HG02981 (cell line): ENCODE measurements around the gene DDIAS.
"Not testable (repeated sequence)": the region's sequence is repeated elsewhere in the genome, so short reads cannot be mapped to it uniquely, and the experiment has no call there.

Source experiments
- ATAC-seq: cut with Tn5 transposase; IDR thresholded peaks from one replicate; pipeline ENCODE4 v1.9.1; 2021; ENCODE audit warnings: mild to moderate bottlenecking, moderate library complexity; ENCODE audit not compliant: unreplicated experiment

Gene DDIAS

GRCh38 chr11:82920227-82920626 lies 18.7 kb downstream of the DDIAS start:
- not testable (repeated sequence) for ATAC-seq

DNA sequence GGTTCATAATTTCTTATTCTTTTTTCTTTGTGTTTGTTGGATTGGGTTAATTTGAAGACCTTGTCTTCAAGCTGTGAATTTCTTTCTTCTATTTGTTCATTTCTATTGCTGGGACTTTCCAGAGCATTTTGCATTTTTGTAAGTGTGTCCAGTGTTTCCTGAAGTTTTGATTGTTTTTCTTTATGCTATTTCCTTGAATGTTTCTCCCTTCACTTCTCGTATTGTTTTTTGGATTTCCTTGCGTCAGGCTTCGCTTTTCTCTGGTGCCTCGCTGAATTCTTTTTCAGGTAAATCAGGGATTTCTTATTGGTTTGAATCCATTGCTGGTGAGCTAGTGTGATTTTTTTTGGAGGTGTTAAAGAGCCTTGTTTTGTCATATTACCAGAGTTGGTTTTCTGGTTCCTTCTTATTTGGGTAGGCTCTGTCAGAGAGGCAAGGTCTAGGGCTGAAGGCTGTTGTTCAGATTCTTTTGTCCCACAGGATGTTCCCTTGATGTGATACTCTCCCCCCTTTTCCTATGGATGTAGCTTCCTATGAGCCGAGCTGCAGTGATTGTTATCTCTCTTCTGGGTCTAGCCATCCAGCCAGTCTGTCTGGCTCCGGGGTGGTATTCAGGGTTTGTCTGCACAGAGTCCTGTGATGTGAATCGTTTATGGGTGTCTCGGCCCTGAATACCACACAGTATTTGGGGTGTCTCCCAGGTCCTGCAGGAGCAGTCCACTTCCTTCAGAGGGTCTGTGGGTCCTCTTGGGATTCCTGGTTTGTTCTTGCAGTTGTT lies 21.0 kb downstream of the DDIAS start:
- ATAC-seq, result not testable (repeated sequence)

GRCh38 chr11:82924522-82925224 lies 23.1 kb downstream of the DDIAS start:
- ATAC-seq, result peak; percentile 42

- ATAC-seq, result peak; percentile 72
Observed at GRCh38 chr11:82927264-82927880, 25.8 kb downstream of the DDIAS start.

DNA sequence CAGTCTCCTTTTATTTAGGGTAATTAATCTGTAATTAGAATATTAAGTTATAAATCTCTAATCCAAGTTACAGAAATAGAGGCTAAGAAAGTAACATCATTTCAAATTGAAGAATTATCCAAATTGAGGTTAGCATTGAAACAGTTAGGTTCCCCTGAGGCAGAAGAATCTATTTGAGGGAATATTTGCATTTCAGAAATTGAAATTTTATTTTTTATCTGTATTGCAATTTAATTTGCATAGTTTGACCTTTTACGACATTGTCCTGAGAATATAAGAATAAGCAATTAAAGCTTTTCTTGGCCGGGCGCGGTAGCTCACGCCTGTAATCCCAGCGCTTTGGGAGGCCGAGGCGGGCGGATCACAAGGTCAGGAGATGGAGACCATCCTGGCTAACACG lies 27.6 kb downstream of the DDIAS start:
- ATAC-seq, result no peak

DNA sequence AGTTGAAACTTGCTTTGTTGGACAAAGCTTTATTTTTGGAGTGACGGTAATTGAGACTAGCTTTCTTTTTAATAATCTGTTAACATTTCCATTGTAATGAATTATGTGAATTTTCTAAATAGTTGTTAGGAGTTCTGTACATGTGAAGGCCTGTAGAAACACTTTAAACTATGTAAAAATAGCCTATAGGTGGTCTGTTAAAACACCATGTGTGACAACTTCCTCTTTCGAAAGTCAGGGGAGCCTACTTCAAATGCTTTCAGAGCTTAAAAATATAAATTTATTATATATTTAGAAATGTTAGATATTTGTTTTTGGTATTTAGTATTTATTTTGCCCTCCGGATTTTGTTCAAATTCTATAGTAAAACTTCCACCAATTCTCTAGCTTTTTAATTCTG lies 28.7 kb downstream of the DDIAS start:
- no peak for ATAC-seq

DNA sequence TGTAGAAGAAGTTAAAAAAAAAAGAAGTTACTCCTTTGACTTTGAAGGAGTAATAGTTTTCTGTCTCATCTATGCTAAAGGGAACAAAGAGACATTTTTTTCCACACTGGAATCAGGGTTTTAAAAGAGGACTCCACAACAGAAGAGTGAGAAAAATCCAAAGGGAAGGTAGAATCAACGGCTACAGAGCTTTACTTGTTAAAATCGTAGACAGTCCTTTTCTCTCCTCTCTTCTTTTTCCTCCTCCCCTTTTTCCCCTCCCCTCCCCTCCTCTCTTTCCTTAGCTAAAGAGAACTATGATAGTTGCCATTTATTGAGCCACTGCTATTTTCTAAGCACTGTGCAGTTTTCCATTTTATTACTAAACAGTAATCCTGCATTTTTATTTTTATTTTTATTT lies 29.2 kb downstream of the DDIAS start:
- no peak for ATAC-seq

GRCh38 chr11:82932564-82932963 lies 31.0 kb downstream of the DDIAS start:
- no peak for ATAC-seq

GRCh38 chr11:82936261-82936660 lies 34.7 kb downstream of the DDIAS start:
- no peak for ATAC-seq

DNA sequence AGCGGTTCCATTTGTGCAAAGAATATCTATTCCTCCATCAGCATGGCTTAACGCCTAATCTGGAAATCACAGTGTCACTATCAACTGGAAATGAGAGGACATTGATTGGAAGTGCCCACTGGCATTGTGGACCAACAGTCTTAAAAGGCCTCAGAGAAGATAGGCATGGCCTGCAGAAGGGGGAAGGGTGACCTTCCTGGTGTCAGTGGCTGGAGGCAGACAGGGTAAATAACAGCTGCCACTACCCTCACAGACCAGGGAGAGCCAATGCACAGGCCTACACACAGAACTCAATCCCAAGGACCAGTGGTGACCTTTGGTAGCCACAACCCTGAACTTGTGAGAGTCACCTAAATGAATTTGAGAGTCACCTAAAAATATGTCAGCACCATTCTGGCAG lies 36.0 kb downstream of the DDIAS start:
- ATAC-seq, result no peak

- ATAC-seq, result no peak
Observed at GRCh38 chr11:82939456-82939855, 37.9 kb downstream of the DDIAS start.

GRCh38 chr11:82942376-82942775 lies 40.8 kb downstream of the DDIAS start:
- no peak for ATAC-seq

DNA sequence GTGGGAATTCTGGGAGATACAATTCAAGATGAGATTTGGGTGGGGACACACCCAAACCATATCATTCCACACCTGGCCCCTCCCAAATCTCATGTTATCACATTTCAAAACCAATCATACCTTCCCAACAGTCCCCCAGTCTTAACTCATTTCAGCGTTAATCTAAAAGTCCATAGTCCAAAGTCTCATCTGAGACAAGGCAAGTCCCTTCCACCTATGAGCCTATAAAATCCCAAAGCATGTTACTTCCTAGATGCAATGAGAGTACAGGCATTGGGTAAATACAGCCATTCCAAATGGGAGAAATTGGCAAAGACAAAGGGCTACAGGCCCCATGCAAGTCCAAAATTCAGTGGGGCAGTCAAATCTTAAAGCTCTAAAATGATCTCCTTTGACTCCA lies 41.9 kb downstream of the DDIAS start:
- ATAC-seq, result not testable (repeated sequence)

DNA sequence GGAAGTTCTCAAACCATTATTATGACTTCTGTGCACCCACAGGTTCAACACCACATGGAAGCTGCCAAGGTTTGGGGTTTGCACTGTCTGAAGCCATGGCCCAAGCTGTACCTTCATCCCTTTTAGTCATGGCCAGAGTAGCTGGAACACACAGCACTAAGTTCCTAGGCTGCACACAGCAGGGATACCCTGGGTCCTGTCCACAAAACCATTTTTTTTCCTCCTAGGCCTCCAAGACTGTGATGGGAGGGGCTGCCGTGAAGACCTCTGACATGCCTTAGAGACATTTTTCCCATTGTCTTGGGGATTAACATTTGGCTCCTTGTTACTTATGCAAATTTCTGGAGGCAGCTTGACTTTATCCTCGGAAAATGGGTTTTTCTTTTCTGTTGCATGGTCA lies 42.7 kb downstream of the DDIAS start:
- no peak for ATAC-seq

DNA sequence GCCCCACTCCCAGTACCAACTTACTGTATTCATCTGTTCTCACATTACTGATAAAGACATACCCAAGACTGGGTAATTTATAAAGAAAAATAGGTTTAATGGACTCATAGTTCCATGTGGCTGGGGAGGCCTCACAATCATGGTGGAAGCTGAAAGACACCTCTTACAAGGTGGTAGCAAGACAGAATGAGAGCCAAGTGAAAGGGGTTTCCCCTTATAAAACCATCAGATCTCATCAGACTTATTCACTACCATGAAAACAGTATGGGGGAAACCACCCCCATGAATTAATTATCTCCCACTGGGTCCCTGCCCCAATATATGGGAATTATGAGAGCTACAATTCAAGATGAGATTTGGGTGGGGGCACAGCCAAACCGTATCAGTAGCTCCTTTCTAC lies 43.5 kb downstream of the DDIAS start:
- ATAC-seq, result not testable (repeated sequence)

- no peak for ATAC-seq
Observed at GRCh38 chr11:82945682-82946081, 44.1 kb downstream of the DDIAS start.

DNA sequence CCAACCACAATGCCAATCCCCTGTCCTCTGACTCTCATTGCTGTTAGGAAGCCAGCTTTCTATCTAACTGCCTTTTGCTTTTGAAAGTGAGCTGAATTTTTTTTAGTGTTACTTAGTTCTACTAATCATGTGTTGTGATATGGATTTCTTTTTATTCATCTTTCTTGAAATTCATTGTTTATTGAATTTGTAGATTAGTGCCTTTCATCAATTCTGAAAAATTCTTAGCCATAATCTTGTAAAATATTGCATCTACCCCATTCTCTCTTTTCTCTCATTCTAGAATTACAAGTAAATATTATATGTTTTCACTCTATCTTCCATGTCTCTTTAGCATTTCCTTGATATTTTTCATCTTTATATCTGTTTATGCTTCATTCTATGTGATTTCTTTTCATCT lies 47.8 kb downstream of the DDIAS start:
- ATAC-seq, result no peak

GRCh38 chr11:82950502-82950901 lies 49.0 kb downstream of the DDIAS start:
- not testable (repeated sequence) for ATAC-seq

DNA sequence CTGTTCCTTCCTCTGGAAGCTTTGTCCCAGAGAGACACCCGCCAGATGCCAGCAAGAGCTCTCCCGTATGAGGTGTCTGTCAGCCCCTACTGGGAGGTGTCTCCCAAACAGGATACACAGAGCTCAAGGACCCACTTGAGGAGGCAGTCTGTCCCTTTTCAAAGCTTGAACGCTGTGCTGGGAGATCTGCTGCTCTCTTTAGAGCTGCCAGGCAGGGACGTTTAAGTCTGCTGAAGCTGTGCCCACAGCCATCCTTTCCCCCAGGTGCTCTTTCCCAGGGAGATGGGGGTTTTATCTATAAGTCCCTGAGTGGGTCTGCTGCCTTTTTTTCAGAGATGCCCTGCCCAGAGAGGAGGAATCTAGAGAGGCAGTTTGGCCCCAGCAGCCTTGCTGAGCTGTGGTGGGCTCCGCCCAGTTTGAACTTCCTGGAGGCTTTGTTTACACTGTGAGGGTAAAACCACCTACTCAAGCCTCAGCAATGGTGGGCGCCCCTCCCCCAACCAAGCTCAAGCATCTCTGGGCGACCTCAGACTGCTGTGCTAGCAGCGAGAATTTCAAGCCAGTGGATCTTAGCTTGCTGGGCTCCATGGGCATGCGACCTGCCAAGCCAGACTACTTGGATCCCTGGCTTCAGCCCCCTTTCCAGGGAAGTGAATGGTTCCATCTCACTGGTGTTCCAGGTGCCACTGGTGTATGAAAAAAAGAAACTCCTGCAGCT lies 54.4 kb downstream of the DDIAS start:
- not testable (repeated sequence) for ATAC-seq

DNA sequence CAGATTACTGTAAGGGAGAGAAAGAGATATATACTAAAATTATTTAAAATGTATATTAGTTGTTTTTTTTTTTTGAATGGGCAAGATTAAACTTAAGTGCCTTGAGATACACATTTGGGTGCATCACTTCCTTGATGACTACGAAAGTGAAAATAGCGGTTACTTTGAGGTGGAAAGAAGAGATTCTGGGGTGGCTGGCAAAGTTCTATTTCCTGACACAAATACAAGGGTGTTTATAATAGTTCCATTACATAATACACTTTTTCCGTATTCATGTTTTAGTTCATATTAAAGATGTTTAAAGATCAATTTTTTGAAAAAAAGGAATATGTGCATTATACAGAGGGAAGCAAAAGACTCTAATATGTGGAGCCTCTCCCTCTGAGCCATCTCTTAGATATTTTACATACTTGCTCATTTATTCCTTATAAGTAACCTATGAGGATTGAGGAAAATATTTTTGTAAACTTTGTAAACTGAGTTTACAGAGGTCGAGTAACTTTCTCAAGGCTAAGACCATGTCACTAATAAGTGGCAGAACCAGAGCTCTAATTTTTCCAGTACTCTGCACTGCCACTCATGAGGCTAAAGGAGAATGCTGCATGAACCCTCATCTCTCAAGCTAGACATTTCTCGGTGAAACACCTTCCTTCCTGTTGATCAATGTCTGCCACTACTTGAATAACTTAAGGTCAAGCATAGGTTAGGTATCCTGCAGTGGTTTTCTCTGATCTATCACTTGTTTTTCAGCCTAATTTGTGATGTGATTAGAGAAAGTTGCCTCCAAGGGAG lies 58.6 kb downstream of the DDIAS start:
- peak; percentile 85 for ATAC-seq

- ATAC-seq, result peak; percentile 24
Observed at GRCh38 chr11:82960779-82961143, 59.2 kb downstream of the DDIAS start.
